ENCODE results near the gene RAB14. TPM values are rescaled to one million over a fixed set of nuclear protein-coding genes. Genes with fewer than 3 reads are reported as not detected.

RAB14 gene
- total RNA-seq, 1 donor from 2014 or later: 25.1 TPM

DNA sequence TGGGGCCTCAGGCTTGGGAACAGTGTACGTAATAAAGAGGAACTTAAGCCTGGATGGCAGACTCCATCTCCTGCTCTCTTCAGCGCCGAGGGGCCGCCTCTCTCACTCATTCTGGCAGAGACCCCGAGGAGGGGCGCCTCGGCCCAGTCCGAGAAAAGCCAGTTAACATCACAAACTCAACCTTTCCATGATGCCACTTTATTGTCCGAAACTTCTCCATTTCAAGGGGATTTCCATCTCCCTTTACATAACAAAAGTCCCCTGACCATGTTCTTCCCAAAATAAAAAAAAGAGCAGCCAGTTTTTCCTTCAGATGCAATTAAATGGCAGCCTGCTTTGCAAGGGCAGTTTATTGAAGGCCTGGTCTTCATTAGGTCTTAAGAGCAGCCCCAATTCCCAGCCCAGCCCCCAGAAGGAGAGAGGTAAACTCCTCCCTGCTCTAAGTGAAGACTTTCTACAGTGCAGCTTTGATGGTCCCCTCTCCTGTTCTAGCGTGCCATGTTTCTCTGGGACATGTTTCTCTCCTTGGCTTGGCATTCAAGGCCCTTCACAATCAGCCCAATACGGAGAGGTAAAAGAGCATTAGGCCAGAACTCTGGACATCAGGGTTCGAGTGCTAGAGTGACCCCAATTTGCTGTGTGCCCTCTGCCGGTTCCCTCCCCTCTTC is 19.5 kb upstream of the RAB14 start:
- no peaks in the 10 kb centered on the region for H3K4me1 ChIP-seq (ENCODE audit: control insufficient read depth in 3 of 3, insufficient read depth in 3 of 3, low read length in 3 of 3)
- H3K27me3 ChIP-seq (ENCODE audit: control insufficient read depth in 3 of 3, insufficient read depth in 3 of 3, low read length in 3 of 3): no peaks in the 10 kb centered on the region
- no peak overlapping the region for H3K4me3 ChIP-seq (ENCODE audit: low read length in 3 of 3)
- H3K9ac ChIP-seq (ENCODE audit: low read depth in 1 of 3, low read length in 3 of 3): no peak overlapping the region
- no peaks in the 10 kb centered on the region for H3K36me3 ChIP-seq (ENCODE audit: control insufficient read depth in 3 of 3, insufficient read depth in 3 of 3, low read length in 3 of 3)
- H3K27ac ChIP-seq (ENCODE audit: low read depth, low read length): no peak overlapping the region
- H3K9me3 ChIP-seq (ENCODE audit: control insufficient read depth in 3 of 3, low read length in 3 of 3): no peaks in the 10 kb centered on the region

DNA sequence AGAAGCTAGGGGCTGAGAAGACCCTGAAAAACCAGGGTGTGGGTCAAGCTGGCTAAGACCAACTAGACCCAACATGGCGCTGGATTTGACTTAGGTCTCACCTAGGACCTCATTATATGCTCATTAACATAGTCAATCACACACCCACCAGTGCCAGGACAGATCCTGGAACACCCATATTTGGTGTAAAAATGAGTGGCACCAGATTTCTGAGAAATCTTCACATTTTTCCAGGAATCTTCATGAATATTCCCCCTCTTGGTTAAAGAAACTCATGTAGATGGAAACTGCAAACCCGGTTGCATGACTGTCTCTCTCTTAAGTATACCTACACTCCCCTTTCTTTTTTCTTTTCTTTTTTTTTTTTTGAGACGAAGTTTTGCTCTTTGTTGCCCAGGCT is 17.9 kb upstream of the RAB14 start:
- Histone ChIP-seq H3K27ac (ENCODE audit: low read depth, low read length) (no peak overlapping the region), H3K36me3 (ENCODE audit: control insufficient read depth in 3 of 3, insufficient read depth in 3 of 3, low read length in 3 of 3) (no peaks in the 10 kb centered on the region), H3K9ac (ENCODE audit: low read depth in 1 of 3, low read length in 3 of 3) (no peak overlapping the region), H3K4me3 (ENCODE audit: low read length in 3 of 3) (no peak overlapping the region), H3K27me3 (ENCODE audit: control insufficient read depth in 3 of 3, insufficient read depth in 3 of 3, low read length in 3 of 3) (no peaks in the 10 kb centered on the region), H3K9me3 (ENCODE audit: control insufficient read depth in 3 of 3, low read length in 3 of 3) (no peaks in the 10 kb centered on the region), H3K4me1 (ENCODE audit: control insufficient read depth in 3 of 3, insufficient read depth in 3 of 3, low read length in 3 of 3) (no peaks in the 10 kb centered on the region)

- H3K36me3 ChIP-seq (ENCODE audit: control insufficient read depth in 3 of 3, insufficient read depth in 3 of 3, low read length in 3 of 3): no peaks in the 10 kb centered on the region
- H3K27me3 ChIP-seq (ENCODE audit: control insufficient read depth in 3 of 3, insufficient read depth in 3 of 3, low read length in 3 of 3): no peaks in the 10 kb centered on the region
- no peaks in the 10 kb centered on the region for H3K4me1 ChIP-seq (ENCODE audit: control insufficient read depth in 3 of 3, insufficient read depth in 3 of 3, low read length in 3 of 3)
- H3K4me3 ChIP-seq (ENCODE audit: low read length in 3 of 3): no peak overlapping the region
- no peak overlapping the region for H3K27ac ChIP-seq (ENCODE audit: low read depth, low read length)
- H3K9me3 ChIP-seq (ENCODE audit: control insufficient read depth in 3 of 3, low read length in 3 of 3): no peaks in the 10 kb centered on the region
- H3K9ac ChIP-seq (ENCODE audit: low read depth in 1 of 3, low read length in 3 of 3): no peak overlapping the region
Measured at GRCh38 chr9:121218357-121219027, 16.8 kb upstream of the RAB14 start.

DNA sequence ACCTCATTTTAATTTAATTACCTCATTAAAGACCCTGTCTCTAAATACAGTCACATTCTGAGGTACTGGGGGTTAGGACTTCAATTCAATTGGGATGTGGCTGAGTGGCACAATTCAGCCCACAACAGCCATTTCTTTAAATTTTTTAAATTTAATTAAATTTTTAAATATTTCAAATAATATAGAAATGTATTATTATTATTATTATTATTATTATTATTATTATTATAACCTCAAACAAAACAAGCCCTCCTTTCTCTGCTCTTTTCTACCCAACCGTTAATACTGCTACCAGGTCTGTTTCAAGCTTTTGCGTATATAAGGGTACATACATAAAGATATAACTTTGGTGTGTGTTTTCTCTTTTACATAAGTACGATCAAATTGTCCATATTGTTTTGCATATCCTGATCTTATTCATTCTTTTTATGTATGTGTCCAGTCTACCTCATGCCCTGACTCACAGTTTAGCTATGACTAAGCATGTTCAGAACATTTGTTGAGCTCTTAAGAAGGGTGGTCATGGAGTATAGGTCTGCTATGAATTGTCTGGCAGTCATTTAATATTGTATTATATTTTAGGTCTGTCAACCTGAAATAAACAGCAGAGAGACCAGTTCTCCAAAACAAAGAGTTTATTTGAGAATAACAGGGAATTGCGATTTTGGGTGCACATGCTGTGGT is 16.1 kb upstream of the RAB14 start:
- Histone ChIP-seq H3K36me3 (ENCODE audit: control insufficient read depth in 3 of 3, insufficient read depth in 3 of 3, low read length in 3 of 3) (no peaks in the 10 kb centered on the region), H3K27me3 (ENCODE audit: control insufficient read depth in 3 of 3, insufficient read depth in 3 of 3, low read length in 3 of 3) (no peaks in the 10 kb centered on the region)

GRCh38 chr9:121216271-121216805 is 14.7 kb upstream of the RAB14 start:
- Histone ChIP-seq H3K36me3 (ENCODE audit: control insufficient read depth in 3 of 3, insufficient read depth in 3 of 3, low read length in 3 of 3) (no peaks in the 10 kb centered on the region), H3K4me1 (ENCODE audit: control insufficient read depth in 3 of 3, insufficient read depth in 3 of 3, low read length in 3 of 3) (no peaks in the 10 kb centered on the region), H3K27ac (ENCODE audit: low read depth, low read length) (no peak overlapping the region), H3K9ac (ENCODE audit: low read depth in 1 of 3, low read length in 3 of 3) (no peak overlapping the region), H3K27me3 (ENCODE audit: control insufficient read depth in 3 of 3, insufficient read depth in 3 of 3, low read length in 3 of 3) (no peaks in the 10 kb centered on the region), H3K9me3 (ENCODE audit: control insufficient read depth in 3 of 3, low read length in 3 of 3) (no peaks in the 10 kb centered on the region), H3K4me3 (ENCODE audit: low read length in 3 of 3) (no peak overlapping the region)

More for the DNA sequence above, 16.1 kb upstream of the RAB14 start:
- no peaks in the 10 kb centered on the region for H3K4me1 ChIP-seq (ENCODE audit: control insufficient read depth in 3 of 3, insufficient read depth in 3 of 3, low read length in 3 of 3)
- H3K4me3 ChIP-seq (ENCODE audit: low read length in 3 of 3): no peak overlapping the region
- H3K9ac ChIP-seq (ENCODE audit: low read depth in 1 of 3, low read length in 3 of 3): no peak overlapping the region
- no peaks in the 10 kb centered on the region for H3K9me3 ChIP-seq (ENCODE audit: control insufficient read depth in 3 of 3, low read length in 3 of 3)
- no peak overlapping the region for H3K27ac ChIP-seq (ENCODE audit: low read depth, low read length)

DNA sequence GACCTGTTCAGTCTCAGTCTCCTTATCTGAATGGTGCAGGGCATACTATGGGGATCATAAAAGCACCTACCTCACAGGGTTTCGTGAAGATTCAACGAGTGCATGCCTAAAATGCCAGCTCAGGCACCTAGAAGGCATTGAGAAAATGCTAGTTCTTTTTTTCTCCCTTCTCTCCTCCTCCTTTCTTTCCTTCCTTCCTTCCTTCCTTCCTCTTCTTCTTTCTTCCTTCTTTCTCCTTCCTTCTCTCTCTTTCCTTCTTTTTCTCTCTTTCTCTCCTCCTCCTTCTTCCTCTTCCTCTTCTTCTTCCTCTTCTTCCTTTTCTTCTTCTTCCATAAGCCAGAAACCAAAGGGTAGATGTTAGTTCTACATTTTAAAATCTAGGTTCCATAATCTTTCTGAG is 12.3 kb upstream of the RAB14 start:
- no peak overlapping the region for H3K9ac ChIP-seq (ENCODE audit: low read depth in 1 of 3, low read length in 3 of 3)
- no peak overlapping the region for H3K27ac ChIP-seq (ENCODE audit: low read depth, low read length)

GRCh38 chr9:121213136-121213806 is 11.6 kb upstream of the RAB14 start:
- no peaks in the 10 kb centered on the region for H3K9me3 ChIP-seq (ENCODE audit: control insufficient read depth in 3 of 3, low read length in 3 of 3)
- H3K4me3 ChIP-seq (ENCODE audit: low read length in 3 of 3): no peak overlapping the region
- no peak overlapping the region for H3K27ac ChIP-seq (ENCODE audit: low read depth, low read length)
- H3K27me3 ChIP-seq (ENCODE audit: control insufficient read depth in 3 of 3, insufficient read depth in 3 of 3, low read length in 3 of 3): no peaks in the 10 kb centered on the region
- peak overlapping the region in 1 of 3 donors; percentile 60 for H3K9ac ChIP-seq (ENCODE audit: low read depth in 1 of 3, low read length in 3 of 3)
- H3K4me1 ChIP-seq (ENCODE audit: control insufficient read depth in 3 of 3, insufficient read depth in 3 of 3, low read length in 3 of 3): no peaks in the 10 kb centered on the region
- no peaks in the 10 kb centered on the region for H3K36me3 ChIP-seq (ENCODE audit: control insufficient read depth in 3 of 3, insufficient read depth in 3 of 3, low read length in 3 of 3)

More for the DNA sequence above, 12.3 kb upstream of the RAB14 start:
- no peaks in the 10 kb centered on the region for H3K9me3 ChIP-seq (ENCODE audit: control insufficient read depth in 3 of 3, low read length in 3 of 3)
- no peak overlapping the region for H3K4me3 ChIP-seq (ENCODE audit: low read length in 3 of 3)
- no peaks in the 10 kb centered on the region for H3K27me3 ChIP-seq (ENCODE audit: control insufficient read depth in 3 of 3, insufficient read depth in 3 of 3, low read length in 3 of 3)
- H3K36me3 ChIP-seq (ENCODE audit: control insufficient read depth in 3 of 3, insufficient read depth in 3 of 3, low read length in 3 of 3): no peaks in the 10 kb centered on the region
- no peaks in the 10 kb centered on the region for H3K4me1 ChIP-seq (ENCODE audit: control insufficient read depth in 3 of 3, insufficient read depth in 3 of 3, low read length in 3 of 3)

GRCh38 chr9:121210536-121210935 is 8.9 kb upstream of the RAB14 start:
- no peak overlapping the region for H3K27ac ChIP-seq (ENCODE audit: low read depth, low read length)
- H3K4me1 ChIP-seq (ENCODE audit: control insufficient read depth in 3 of 3, insufficient read depth in 3 of 3, low read length in 3 of 3): no peaks in the 10 kb centered on the region
- H3K9ac ChIP-seq (ENCODE audit: low read depth in 1 of 3, low read length in 3 of 3): no peak overlapping the region
- H3K9me3 ChIP-seq (ENCODE audit: control insufficient read depth in 3 of 3, low read length in 3 of 3): no peaks in the 10 kb centered on the region
- H3K36me3 ChIP-seq (ENCODE audit: control insufficient read depth in 3 of 3, insufficient read depth in 3 of 3, low read length in 3 of 3): no peaks in the 10 kb centered on the region
- no peak overlapping the region for H3K4me3 ChIP-seq (ENCODE audit: low read length in 3 of 3)
- H3K27me3 ChIP-seq (ENCODE audit: control insufficient read depth in 3 of 3, insufficient read depth in 3 of 3, low read length in 3 of 3): no peaks in the 10 kb centered on the region

DNA sequence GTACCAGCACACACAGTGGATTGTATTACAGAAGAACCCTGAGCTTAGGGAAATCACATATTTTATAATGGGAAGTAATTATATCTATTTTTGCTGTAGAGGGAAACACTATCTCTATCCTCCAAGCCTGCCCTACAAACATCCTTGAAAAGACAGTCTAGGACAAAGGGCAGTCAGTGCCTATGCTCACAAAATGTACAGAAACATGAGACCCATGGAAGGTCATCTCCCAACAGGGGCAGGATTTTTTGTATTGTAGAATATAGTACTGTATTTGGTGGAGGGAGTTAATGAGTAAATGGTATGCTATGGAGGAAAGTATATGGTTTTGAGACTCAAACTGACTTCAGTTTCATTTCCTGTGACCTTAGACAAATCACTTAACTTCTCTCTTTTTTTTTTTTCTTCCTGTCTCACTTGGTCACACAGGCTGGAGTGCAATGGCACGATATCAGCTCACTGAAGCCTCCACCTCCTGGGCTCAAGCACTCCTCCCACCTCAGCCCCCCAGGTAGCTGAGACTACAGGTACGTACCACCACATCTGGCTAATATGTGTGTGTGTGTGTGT is 5.8 kb upstream of the RAB14 start:
- no peak overlapping the region for H3K4me3 ChIP-seq (ENCODE audit: low read length in 3 of 3)
- no peaks in the 10 kb centered on the region for H3K27me3 ChIP-seq (ENCODE audit: control insufficient read depth in 3 of 3, insufficient read depth in 3 of 3, low read length in 3 of 3)
- peaks cover 0 to under 1% (median under 1%) of the 10 kb centered on the region in 3 donors for H3K4me1 ChIP-seq (ENCODE audit: control insufficient read depth in 3 of 3, insufficient read depth in 3 of 3, low read length in 3 of 3)
- H3K27ac ChIP-seq (ENCODE audit: low read depth, low read length): no peak overlapping the region
- no peaks in the 10 kb centered on the region for H3K9me3 ChIP-seq (ENCODE audit: control insufficient read depth in 3 of 3, low read length in 3 of 3)
- H3K9ac ChIP-seq (ENCODE audit: low read depth in 1 of 3, low read length in 3 of 3): no peak overlapping the region
- no peaks in the 10 kb centered on the region for H3K36me3 ChIP-seq (ENCODE audit: control insufficient read depth in 3 of 3, insufficient read depth in 3 of 3, low read length in 3 of 3)

All from skeletal muscle tissue (tissue), 4 donors.